UCSD-AML1 (cell line): ENCODE measurements around the gene SYNDIG1.

Experiments
- DNase-seq: peaks from one replicate; lab custom pipeline; 2025; ENCODE audit not compliant: unreplicated experiment; lab: John Stamatoyannopoulos, UW

Gene SYNDIG1

DNA sequence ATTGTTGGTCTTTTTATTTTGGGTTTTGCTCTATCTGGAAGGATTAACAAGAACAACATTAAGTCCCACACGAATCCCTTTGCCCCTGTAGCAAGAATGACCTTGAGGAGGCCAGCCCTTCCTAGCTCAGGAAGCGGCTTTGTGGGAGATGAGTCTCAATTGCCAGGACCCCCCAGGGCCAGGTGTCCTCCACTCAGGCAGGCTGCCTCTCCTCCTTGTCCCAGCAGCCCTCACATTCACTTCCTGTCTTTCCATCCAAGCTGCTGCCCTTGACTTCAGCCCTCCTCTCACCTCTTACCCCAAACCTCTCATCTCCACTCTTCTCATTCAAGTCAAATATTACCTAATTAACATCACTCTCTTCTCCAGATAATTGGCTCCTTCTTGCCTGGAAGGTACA, 22.6 kb upstream of the SYNDIG1 start:
- no peak for DNase-seq

DNA sequence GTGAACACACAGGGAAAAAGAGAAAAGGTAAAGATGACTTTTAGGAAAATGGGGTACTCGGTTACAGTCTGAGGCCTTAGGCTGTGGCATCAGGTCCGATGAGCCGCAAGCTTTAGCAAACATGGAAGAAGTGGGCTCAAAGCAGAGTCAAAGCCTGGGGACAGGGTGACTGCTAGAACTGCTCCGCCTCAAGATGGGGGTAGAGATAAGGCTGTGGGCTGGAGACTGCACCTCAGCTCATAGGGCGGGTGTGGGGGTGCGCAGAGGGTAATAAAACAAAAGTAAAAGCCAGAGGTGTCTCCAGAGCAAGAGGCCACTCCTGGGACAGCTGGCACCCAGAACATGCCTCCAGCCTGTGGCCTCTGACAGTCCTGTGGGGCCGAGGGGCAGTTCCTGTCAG, 21.3 kb upstream of the SYNDIG1 start:
- DNase-seq: no peak

DNA sequence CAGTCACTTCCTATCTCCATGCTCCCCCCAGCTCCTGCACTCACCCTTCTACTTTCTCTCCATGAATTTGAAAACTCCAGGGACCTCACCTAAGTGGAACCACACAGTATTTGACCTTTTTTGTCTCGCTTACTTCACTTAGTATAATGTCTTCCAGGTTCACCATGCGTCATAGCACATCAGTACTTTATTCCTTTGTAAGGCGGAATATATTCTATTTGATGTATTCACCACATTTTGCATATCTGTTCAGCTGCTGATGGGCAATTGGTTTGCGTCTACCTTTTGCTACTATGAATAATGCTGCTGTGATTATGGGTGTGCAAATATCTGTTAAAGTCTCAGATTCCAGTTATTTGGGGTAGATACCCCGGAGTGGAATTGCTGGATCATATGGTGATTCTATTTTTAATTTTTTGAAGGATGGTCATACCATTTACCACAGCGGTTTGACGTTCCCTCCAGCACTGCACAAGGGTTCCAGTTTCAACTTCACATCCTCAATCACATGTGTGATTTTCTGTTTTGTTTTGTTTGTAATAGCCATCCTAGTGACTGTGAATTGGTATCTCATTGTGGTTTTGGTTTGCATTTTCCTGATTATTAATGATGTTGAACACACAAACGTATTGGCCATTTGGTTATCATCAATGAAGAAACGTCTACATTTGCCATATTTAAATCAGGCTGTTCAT, 20.3 kb upstream of the SYNDIG1 start:
- DNase-seq: no peak

DNA sequence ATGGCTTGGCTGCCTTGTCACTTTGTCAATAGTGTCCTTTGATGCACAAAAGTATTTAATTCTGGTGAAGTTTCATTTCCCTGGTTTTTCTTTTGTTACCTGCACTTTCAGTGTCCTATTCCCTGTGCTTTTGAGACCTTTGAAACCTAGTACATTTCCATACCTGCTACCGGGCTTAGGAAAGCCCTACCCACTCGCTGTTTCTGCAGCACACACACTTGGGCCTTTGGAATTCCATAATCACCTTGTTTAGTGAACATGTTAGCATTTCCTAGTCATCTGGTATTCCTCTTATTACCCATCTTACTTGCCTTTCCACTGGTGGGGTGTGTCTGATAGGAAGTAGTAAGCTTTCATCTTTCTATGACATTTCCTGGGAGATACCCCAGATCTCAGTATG, 19.3 kb upstream of the SYNDIG1 start:
- DNase-seq: no peak

DNA sequence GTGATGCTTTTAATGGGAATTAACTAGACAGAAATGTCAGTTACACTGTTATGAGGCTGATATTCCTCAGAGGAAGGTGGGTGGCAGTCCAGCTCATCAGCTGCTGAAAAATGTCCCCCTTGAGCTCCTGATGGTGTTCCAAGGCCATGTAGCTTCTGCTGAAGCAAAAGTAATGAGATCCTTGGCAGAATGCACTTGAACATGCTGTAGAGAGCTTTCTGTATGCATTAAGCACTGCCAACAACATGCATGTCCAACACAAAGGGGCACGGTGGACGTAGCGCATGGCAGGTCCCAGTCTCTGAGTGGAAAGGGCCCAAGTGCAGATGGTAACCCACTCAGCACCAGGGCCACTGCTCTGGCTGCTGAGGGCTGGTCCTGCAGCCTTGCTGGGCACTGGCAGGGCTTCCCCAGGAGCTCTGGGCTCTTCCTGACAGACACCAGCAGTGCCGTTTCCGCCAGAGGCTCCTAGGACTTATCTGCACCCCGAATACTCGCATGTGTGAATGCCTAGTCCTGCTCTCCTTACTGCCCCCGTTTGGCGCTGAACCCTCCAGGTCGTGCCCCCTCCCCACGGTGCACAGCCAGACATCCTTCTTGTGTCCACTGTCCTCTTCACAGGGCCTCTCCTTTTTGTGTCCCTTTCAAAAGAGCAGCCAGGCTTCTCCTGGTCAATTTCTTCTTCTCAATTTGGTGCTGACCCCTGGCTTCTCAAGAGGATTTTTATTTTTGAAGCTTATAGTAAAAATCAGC, 18.6 kb upstream of the SYNDIG1 start:
- DNase-seq: no peak

DNA sequence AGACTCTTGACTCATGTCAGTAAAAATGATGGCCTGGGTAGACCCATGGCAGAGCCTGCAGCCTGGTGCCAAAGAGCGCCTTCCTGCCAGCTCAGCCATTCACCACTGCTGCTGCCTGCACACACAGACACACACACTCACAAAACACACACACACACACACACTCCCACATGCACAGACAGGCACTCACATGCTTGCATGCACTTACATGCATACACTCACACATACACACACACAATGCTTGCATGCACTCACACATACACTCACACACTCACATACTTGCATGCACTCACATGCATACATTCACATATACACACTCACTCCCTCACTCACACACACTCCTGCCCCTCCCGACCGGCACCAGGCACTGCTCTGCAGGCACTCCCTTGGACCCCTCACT, 18.0 kb upstream of the SYNDIG1 start:
- no peak for DNase-seq

DNA sequence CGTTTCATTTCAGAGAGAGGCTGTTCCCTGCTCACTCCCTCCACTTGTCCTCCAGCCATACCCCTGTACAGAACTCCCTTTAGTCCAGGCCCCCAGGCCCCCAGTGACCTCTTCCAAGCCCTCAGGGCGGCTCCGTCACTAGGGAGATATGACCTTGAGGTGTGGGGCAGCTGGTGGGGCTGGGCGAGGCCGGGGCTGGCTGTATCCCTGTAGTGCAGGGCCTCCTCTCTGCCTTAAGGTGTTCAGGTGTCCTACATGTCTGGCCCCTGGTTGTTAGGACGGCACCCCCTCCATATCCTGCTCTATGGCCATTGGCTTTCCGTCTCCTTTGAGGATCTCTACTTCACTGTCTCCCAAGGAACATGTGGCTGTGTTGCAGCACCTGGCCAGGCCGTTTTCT, 17.4 kb upstream of the SYNDIG1 start:
- no peak for DNase-seq

DNA sequence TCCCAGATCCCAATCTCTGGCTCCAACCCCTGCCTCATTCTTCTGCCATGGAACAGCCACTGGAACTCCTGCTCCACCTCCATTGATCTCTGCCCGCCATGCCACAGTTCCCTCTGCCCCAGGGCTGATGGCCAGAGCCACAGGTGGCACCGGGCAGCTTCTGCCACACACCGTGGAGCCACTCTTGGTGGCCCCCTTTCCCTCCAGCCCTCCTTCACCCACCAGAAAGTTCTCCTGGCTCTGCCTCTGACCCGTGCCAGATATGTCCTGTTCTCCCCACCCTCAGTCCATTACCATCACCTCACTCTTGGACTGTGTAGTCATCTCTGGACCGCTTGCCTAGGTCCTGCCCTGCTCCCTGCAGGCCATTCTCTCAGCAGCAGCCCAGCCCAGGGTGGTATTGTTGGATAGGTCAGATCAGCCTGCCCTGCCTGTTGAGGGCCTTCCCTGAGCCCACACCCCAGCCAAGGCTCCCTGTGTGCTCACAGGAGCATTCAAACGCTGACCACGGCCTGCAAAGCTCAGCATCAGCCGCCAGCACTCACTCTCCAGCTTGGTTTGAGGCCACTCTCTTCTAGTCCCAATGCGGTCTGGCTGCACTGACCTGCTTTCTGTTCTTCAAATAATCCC, 16.8 kb upstream of the SYNDIG1 start:
- DNase-seq: no peak

DNA sequence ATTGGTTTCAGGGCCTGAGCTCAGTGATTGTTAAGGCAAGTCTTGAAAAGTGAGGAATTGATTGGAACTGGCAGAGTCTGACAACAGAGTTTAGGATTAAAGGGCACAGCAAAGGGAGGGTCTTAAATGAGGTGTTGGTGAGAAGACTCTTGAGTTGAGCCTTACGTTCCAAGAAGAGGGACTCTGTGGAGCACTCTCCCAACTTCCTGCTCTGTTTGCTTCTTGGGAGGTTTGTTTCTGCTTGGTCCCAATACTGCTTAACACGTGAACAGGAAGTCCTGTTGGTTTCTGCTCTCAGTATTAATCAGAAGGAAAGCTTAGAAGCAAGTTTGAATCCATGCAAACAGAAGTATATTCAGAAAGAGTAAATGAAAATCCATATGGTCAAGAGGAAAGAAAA, 15.6 kb upstream of the SYNDIG1 start:
- no peak for DNase-seq

DNA sequence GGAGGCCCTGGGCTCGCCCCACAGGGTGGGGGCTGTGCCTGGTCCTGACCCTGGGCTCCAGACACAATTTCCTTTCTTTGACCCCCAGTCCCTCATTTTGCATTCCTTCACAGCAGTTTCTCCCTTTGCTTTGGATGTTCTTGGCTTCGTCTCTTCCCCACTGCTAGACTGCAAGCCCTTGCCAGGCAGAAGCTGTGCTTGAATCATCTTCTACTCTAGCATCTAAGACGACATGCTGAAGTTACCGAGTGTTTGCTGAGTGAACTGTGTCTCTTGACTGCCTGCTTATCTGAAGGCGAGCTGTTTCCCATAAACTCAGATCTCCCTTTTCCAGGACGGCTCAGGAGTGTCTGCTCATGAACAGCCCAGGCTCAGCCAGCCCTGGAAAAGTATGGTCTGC, 14.3 kb upstream of the SYNDIG1 start:
- DNase-seq: no peak

DNA sequence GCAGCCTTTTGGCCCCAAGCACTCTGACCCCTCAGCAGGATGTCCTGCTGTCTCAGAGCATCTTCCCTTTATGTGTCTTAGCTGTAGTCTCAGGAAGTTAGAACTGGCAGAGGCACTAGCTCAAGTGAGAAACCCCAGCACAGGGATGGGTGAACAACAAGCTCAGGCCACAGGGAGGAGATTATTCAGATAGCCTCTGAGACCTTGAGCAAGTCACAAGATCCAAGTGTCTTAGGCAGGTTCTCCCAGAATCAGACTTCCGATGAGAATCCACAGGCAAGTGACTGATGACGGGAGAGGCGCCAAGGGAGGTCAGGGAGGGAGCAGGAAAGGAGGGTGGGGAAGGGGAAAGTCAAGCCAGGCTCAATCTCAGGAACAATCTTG, 13.0 kb upstream of the SYNDIG1 start:
- no peak for DNase-seq

DNA sequence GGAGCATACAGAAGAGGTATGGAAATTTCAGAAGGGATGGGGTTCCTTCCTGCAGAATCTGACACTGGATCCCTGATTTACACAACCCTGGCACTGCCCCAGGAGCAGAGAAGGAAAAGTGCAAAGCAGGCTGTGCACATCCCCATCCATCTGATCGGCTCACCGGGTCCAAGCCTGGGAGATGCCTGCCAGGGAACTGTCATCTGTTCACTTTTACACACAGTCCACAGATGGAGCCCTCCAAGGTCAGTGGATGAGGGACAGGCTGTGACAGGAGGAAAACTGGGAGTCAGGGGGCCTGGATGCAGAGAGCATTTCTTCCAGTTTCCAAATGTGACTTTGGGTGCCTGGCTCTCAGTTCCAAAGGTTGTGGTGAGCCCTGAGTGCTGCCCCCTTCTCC, 11.0 kb upstream of the SYNDIG1 start:
- no peak for DNase-seq

DNA sequence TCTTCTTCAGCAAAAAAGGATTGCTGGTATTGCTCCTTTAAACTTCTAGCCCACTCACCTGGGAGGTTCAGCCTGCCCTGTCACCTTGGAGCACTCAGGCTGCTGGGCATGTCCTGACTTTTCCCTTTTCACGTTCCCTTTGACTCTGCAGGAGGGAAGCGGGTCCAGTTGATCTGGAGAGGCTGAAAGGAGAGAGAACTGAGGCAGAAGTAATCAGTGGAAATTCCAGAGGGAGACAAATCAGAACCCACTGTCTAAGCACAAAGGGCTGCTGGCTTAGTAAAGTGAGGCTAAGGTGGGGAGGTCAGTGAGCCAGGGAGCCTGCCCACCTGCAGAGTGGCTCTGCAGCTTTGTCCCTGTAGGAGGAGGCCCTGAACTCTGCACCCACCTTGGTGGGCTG, 9.7 kb upstream of the SYNDIG1 start:
- DNase-seq: no peak

DNA sequence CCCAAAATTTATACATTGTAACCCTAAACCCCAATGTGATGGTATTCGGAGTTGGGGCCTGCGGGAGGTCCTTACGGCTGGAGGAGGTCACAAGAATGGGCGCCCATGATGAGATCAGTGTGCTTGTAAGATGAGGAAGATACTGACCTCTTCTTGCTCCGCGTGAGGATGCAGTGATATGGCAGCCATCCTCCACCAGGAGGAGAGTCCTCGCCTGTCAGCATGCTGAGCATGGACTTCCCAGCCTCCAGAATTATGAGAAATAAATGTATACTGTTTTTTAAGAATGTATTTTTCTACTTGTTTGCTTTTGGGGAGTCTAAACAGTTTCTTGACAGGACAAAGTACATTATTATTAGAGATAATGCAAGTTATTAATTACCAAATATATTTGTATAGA, 8.7 kb upstream of the SYNDIG1 start:
- no peak for DNase-seq

DNA sequence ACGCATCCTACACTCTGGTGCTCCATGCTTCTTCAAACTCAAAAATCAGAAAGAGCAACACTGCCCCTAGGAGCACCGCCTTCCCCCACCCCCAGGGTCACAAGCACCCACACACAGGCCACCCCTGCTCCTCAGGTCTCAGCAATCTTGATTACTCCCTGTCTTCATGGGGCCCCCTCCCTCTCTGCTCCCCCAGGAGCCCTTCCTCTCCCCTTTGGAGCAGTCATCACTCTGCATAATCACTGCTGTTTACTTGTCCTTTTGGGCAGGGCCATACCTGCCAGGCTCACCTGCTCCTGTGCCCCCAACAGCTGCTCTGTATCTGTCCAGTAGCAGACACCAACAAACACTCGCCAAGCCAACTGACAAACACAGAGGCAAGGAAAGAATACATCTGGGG, 7.6 kb upstream of the SYNDIG1 start:
- DNase-seq: no peak

DNA sequence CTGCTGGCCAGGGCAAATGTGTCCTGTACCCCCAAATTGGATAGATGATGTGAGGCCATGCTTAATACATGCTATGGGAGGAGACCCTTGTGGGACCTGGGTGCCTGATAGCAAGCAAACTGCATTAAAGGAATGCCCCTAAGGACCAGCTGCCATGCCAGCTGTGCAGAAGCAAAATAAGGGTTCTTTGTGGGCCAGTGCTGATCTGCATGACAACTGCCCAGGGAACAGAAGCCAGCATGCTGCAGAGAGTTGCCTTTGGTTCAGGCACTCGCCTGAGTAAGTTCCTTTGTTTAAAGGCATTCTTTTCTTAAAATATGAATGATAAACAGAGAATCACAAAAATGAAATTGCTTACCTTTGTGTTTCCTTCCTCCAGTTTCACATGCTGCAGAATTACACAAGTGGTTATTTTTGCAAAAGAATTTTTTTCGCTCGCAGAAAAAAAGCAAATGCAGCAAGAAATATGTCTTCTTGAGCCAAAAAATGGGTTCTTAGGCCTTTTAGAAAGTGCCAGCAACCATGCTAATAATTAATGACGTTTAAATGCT, 6.9 kb upstream of the SYNDIG1 start:
- DNase-seq: no peak

DNA sequence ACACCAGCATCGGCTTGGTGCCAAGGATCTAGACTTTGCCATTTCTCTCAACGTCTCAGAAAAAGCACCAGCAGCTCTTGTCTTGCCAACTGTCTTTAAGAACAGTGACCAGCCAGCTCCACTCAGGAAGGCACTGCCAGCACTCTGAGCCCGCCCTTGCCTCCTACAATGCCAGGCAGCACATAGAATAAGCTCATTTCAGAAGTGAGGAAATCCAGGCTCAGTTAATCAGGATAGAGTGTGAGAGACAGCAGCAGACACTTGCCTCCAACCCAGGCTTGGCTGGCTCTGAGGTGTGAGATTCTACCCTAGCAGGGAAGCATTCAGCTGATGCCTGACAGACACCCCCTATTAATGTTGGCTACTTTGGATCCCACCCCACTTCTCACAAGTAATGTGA, 4.3 kb upstream of the SYNDIG1 start:
- DNase-seq: no peak

DNA sequence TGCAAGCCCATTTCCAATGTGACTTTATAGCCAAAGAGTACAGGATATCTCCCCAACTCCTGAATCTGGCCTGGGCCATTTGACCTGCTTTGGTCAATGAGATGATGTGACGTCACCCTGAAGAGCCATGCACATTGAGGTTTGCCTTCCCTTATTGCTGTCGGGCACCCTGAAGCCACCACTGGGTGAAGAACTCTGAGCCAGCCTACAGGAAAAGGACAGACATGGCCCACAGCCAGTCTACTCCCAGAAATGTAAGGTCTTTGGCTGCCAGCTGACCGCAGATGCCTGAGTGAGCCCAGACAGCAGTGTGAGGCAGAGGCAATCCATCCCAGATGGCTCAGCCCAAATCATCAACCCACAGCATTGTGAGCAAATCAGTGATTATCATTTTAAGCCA, 3.7 kb upstream of the SYNDIG1 start:
- DNase-seq: no peak

DNA sequence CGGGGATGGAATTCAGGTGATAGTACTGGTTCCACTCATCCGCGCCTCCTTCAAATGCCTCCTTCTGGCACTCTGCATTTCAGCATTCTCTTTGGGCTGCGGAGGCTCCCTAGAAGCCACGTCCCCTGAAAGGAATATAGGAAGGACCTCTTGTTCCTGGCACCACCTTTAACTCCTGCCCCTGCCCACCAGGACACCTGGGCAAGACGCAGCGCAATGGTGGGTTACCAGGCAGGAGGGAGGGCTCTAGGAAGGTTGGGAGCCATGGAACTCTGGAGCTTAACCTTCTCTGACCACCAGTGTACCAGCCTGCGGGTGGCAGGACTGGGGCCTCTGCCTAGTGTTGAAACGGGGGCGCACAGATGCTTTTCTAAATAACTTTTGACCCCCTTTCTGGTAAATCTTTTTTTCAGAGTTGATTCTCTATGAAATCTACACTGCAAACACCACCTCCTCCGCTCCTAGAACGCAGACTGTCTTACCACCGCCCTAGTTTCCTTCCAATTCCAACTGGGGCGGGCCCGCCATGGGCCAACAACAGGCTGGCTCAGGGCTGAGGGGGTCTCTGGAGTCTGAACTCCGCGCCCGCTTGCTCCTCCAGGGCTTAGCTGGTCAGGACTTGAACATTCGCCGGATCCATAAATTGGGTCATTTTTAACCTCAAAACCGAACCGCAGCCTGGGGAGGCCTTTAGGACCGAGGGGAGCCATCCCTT, 871 bp upstream of the SYNDIG1 start:
- DNase-seq: no peak

DNA sequence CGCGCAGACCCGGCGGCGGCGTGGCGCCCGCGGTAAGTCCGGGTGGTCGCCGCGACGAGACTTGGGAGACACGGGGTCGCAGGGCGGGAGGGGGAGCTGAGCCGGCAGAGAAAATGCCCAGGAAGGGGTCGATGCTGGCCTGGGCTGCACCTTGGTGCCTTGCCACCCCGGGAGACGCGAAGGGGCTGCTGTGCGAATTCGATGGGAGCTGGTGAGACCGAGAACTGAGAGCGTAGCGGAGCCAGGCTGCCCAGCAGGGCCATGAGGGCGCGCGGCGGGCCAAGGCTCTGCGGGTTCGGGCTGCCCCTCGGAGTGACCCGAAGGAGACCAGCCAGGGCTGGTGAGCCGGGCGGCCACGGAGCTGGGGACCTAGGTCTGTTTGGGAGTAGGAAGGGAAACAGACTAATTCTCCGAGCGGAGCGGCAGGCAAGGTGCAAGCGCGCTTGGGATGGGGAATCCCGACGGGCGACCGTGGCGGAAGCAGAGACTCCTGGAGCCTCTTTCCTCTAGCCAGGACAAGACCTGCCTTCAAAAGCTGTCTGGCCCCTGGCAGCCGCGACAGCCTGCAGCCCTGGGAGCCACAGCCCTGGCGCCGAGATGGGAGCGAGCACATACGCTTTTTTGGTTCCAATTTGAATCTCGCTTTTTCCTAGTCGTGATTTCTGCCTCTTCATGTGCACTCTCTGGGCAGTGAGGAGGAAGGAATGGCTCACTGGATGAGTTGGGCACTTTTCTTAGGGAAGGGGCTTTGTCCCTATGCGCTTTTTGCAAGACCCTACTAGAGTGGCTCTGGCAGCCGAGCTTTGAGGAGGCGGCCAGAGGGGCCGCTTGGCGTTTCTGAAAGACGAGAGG, 691 bp downstream of the SYNDIG1 start:
- DNase-seq: no peak
